HepG2 (cell line): ENCODE results near the gene TATDN3. TPM values are rescaled to one million over a fixed set of nuclear protein-coding genes. Genes with fewer than 3 reads are reported as not detected.

Experiments used
- ARNT ChIP-seq: fragments of 450-650 bp; IDR thresholded peaks from 2 replicates; pipeline ENCODE4 v1.6.1; 2017
- HNF4G ChIP-seq, 2 experiments: sonication (generic) in 1 of 2; formaldehyde crosslinking in 1 of 2; IDR thresholded peaks; 2 replicates each; pipeline versions ENCODE4 v1.4.0 to v1.6.1; 2011 to 2020; ENCODE audit warnings: borderline replicate concordance in 2 of 2, low read depth in 2 of 2, mild to moderate bottlenecking in 2 of 2, low read length in 1 of 2, missing genetic modification reagents in 1 of 2, moderate library complexity in 1 of 2
- KLF9 ChIP-seq: IDR thresholded peaks from 2 replicates; pipeline ENCODE4 v1.6.1; 2016; ENCODE audit warnings: low read depth
- NFAT5 ChIP-seq: sonication (generic); formaldehyde crosslinking; IDR thresholded peaks from 2 replicates; pipeline ENCODE4 v1.4.0; 2020; ENCODE audit warnings: missing genetic modification reagents
- NONO ChIP-seq, 2 experiments: fragments of 450-650 bp in 1 of 2; sonication (generic) in 1 of 2; formaldehyde crosslinking in 1 of 2; IDR thresholded peaks in 1 of 2; conservative IDR thresholded peaks in 1 of 2; 2 replicates each; pipeline versions ENCODE4 v1.6.1 to v1.8.0; 2017 to 2022; ENCODE audit warnings: mild to moderate bottlenecking in 1 of 2, missing genetic modification reagents in 1 of 2, moderate library complexity in 1 of 2
- SALL1 ChIP-seq: sonication (generic); formaldehyde crosslinking; IDR thresholded peaks from 2 replicates; pipeline ENCODE4 v1.8.0; 2022; ENCODE audit warnings: mild to moderate bottlenecking, missing genetic modification reagents
- SKI ChIP-seq: fragments of 450-650 bp; IDR thresholded peaks from one replicate; pipeline ENCODE4 v1.6.1; 2018; ENCODE audit warnings: mild to moderate bottlenecking; ENCODE audit not compliant: partially characterized antibody
- STAT5B ChIP-seq: sonication (generic); formaldehyde crosslinking; IDR thresholded peaks from 2 replicates; pipeline ENCODE4 v1.4.0; 2020; ENCODE audit warnings: missing genetic modification reagents
- ZBTB14 ChIP-seq: sonication (generic); formaldehyde crosslinking; IDR thresholded peaks from 2 replicates; pipeline ENCODE4 v1.4.0; 2020; ENCODE audit warnings: missing genetic modification reagents
- ZFY ChIP-seq: sonication (generic); formaldehyde crosslinking; IDR thresholded peaks from 2 replicates; pipeline ENCODE4 v1.4.0; 2020; ENCODE audit warnings: missing genetic modification reagents
- ZNF34 ChIP-seq: sonication (generic); formaldehyde crosslinking; IDR thresholded peaks from 2 replicates; pipeline ENCODE4 v1.4.0; 2020; ENCODE audit warnings: mild to moderate bottlenecking, missing genetic modification reagents, borderline replicate concordance
- ZNF441 ChIP-seq: sonication (generic); formaldehyde crosslinking; IDR thresholded peaks from 2 replicates; pipeline ENCODE4 v1.7.0; 2021; ENCODE audit warnings: missing genetic modification reagents, borderline replicate concordance
- ZNF598 ChIP-seq: sonication (generic); formaldehyde crosslinking; IDR thresholded peaks from 2 replicates; pipeline ENCODE4 v1.5.1; 2020; ENCODE audit warnings: mild to moderate bottlenecking, missing genetic modification reagents, borderline replicate concordance
- ZNF773 ChIP-seq: sonication (generic); formaldehyde crosslinking; IDR thresholded peaks from 2 replicates; pipeline ENCODE4 v1.4.0; 2020; ENCODE audit warnings: missing genetic modification reagents, borderline replicate concordance
- polyA plus RNA-seq, 8 experiments: library from polyadenylated mRNA; depleted of rRNA in 3 of 8; stranded (reverse) in 7 of 8; unstranded in 1 of 8; fragments of >200 nt; fragmentation: Illumina TruSeq in 4 of 8; extraction: Trizol in 4 of 8; gene quantifications; 2 replicates each; pipeline versions ENCODE4 v1.2.1 to v1.2.3, GENCODE V29; 2011 to 2016; ENCODE audit warnings: low read depth in 4 of 8, missing spikeins in 1 of 8, mixed read lengths in 1 of 8; ENCODE audit not compliant: insufficient read depth in 1 of 8
- total RNA-seq, 5 experiments: library from RNA; depleted of rRNA; stranded (reverse); fragments of >200 nt; fragmentation: Illumina TruSeq; extraction: Trizol; gene quantifications; 2 replicates each; pipeline ENCODE4 v1.2.3, GENCODE V29; 2016; ENCODE audit warnings: low read depth in 1 of 5
- TF ChIP-seq, protein P1 (sequence below): sonication (generic); formaldehyde crosslinking; IDR thresholded peaks from 2 replicates; pipeline ENCODE4 v1.5.0; 2020; ENCODE audit warnings: missing genetic modification reagents
- TF ChIP-seq, protein P2 (sequence below), 2 experiments: IDR thresholded peaks; 2 replicates each; pipeline ENCODE4 v1.6.1; 2011 to 2012; ENCODE audit warnings: low read length in 2 of 2, borderline replicate concordance in 1 of 2, low read depth in 1 of 2, mild to moderate bottlenecking in 1 of 2, moderate library complexity in 1 of 2

Gene TATDN3
- total and polyA plus RNA-seq, 2 of the 13 experiments (the other 11 are each of a cell fraction or from before 2014, with no cell fraction given): 7.3 to 8.6 TPM

DNA sequence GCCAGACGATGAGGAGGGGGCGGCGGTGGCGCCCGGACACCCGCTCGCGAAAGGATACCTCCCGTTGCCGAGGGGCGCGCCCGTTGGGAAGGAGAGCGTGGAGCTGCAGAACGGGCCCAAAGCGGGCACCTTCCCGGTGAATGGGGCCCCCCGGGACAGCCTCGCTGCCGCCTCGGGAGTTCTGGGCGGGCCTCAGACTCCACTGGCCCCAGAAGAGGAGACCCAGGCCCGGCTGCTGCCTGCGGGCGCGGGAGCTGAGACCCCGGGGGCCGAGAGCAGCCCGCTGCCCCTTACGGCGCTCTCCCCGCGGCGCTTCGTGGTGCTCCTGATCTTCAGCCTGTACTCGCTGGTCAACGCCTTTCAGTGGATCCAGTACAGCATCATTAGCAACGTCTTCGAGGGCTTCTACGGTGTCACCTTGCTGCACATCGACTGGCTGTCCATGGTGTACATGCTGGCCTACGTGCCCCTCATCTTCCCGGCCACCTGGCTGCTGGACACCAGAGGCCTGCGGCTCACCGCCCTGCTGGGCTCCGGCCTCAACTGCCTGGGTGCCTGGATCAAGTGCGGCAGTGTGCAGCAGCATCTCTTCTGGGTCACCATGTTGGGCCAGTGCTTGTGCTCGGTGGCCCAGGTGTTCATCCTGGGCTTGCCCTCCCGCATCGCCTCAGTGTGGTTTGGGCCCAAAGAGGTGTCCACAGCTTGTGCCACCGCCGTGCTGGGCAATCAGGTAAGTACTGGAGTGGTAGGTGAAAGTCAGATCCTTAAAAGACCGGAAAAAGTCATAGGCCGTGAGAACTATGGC, 67.0 kb downstream of the TATDN3 start (continued):
- peak; percentile 15 for TF ChIP-seq ZBTB14 (CRISPR knock-in tag)
- no peak for TF ChIP-seq ZNF34 (CRISPR knock-in tag)
- peak; percentile 17; the same call in 1 of the 2 replicates for TF ChIP-seq SALL1
- TF ChIP-seq, protein P1, sequence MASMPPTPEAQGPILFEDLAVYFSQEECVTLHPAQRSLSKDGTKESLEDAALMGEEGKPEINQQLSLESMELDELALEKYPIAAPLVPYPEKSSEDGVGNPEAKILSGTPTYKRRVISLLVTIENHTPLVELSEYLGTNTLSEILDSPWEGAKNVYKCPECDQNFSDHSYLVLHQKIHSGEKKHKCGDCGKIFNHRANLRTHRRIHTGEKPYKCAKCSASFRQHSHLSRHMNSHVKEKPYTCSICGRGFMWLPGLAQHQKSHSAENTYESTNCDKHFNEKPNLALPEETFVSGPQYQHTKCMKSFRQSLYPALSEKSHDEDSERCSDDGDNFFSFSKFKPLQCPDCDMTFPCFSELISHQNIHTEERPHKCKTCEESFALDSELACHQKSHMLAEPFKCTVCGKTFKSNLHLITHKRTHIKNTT (CRISPR knock-in tag): no peak
- no peak for TF ChIP-seq ARNT
- TF ChIP-seq NFAT5 (CRISPR knock-in tag): 0 out of 2 replicates have a peak, but pooled peaks have one; percentile 64
- TF ChIP-seq, protein P2, sequence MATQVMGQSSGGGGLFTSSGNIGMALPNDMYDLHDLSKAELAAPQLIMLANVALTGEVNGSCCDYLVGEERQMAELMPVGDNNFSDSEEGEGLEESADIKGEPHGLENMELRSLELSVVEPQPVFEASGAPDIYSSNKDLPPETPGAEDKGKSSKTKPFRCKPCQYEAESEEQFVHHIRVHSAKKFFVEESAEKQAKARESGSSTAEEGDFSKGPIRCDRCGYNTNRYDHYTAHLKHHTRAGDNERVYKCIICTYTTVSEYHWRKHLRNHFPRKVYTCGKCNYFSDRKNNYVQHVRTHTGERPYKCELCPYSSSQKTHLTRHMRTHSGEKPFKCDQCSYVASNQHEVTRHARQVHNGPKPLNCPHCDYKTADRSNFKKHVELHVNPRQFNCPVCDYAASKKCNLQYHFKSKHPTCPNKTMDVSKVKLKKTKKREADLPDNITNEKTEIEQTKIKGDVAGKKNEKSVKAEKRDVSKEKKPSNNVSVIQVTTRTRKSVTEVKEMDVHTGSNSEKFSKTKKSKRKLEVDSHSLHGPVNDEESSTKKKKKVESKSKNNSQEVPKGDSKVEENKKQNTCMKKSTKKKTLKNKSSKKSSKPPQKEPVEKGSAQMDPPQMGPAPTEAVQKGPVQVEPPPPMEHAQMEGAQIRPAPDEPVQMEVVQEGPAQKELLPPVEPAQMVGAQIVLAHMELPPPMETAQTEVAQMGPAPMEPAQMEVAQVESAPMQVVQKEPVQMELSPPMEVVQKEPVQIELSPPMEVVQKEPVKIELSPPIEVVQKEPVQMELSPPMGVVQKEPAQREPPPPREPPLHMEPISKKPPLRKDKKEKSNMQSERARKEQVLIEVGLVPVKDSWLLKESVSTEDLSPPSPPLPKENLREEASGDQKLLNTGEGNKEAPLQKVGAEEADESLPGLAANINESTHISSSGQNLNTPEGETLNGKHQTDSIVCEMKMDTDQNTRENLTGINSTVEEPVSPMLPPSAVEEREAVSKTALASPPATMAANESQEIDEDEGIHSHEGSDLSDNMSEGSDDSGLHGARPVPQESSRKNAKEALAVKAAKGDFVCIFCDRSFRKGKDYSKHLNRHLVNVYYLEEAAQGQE (IDR thresholded peaks at IDR 0.05; ENCODE audit: borderline replicate concordance in 1 of 2, low read depth in 1 of 2, low read length in 2 of 2): no peak
- peak; percentile 63; the same call in 1 of the 2 replicates for TF ChIP-seq ZNF441
- TF ChIP-seq STAT5B: no peak
- no peak for TF ChIP-seq HNF4G (IDR thresholded peaks at IDR 0.05; ENCODE audit: borderline replicate concordance, low read depth, low read length)
- no peak for TF ChIP-seq HNF4G (CRISPR knock-in tag; IDR thresholded peaks at IDR 0.05; ENCODE audit: borderline replicate concordance, low read depth)
- no peak for TF ChIP-seq ZNF773 (CRISPR knock-in tag)
- TF ChIP-seq ZNF598 (CRISPR knock-in tag): no peak; the same call in 1 of the 2 replicates
- TF ChIP-seq KLF9 (CRISPR knock-in tag): no peak
- no peak for TF ChIP-seq SKI
- TF ChIP-seq NONO (IDR thresholded peaks at IDR 0.05): no peak
- TF ChIP-seq NONO (CRISPR knock-in tag; conservative IDR thresholded peaks at IDR 0.05): 0 out of 2 replicates have a peak, but pooled peaks have one; percentile 36
- peak; percentile 67 for TF ChIP-seq ZFY (CRISPR knock-in tag)
